Liver (tissue), 3 donors: ENCODE results near the gene PLCG2.

Experiments
- FOXA1 ChIP-seq: IDR thresholded peaks from 2 replicates; pipeline ENCODE4 v1.6.1; 2016; ENCODE audit warnings: antibody characterized with exemption
- RAD21 ChIP-seq, 2 donors: IDR thresholded peaks; 2 replicates each; pipeline ENCODE4 v1.6.1; 2016; ENCODE audit warnings: antibody characterized with exemption in 2 of 2, mild to moderate bottlenecking in 2 of 2
- TAF1 ChIP-seq: conservative IDR thresholded peaks from 2 replicates; pipeline ENCODE4 v1.6.1; 2016; ENCODE audit warnings: antibody characterized with exemption, mild to moderate bottlenecking
- YY1 ChIP-seq: IDR thresholded peaks from 2 replicates; pipeline ENCODE4 v1.6.1; 2016; ENCODE audit warnings: antibody characterized with exemption, mild to moderate bottlenecking
- TF ChIP-seq, protein P1 (sequence below): fragments of 150-350 bp; IDR thresholded peaks from 2 replicates; pipeline ENCODE4 v1.5.1; 2017; ENCODE audit warnings: improper control_type of control experiment, low read depth, low read length; ENCODE audit not compliant: missing input control
- donor health status: healthy.
- donor health status: healthy.

DNA sequence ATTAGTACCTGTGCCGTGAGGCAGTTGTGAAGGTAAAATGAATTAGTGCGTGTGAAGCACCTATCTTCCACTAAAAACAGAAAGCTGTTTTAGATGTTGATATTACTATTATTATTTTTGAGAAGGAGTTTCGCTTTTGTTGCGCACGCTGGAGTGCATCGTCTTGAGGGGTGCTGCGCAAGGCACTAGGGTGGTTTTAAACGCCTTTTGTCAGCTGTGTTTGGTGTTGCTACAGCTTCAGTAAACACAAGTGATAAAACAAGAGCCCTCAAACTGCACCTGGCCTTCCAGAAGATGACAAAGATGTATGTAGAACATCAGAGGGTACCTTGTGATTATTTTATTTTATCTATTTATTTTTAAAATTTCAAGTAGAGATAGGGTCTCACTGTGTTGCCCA lies 38.2 kb downstream of the PLCG2 start:
- TF ChIP-seq TAF1, result no peak
- TF ChIP-seq, protein P1, sequence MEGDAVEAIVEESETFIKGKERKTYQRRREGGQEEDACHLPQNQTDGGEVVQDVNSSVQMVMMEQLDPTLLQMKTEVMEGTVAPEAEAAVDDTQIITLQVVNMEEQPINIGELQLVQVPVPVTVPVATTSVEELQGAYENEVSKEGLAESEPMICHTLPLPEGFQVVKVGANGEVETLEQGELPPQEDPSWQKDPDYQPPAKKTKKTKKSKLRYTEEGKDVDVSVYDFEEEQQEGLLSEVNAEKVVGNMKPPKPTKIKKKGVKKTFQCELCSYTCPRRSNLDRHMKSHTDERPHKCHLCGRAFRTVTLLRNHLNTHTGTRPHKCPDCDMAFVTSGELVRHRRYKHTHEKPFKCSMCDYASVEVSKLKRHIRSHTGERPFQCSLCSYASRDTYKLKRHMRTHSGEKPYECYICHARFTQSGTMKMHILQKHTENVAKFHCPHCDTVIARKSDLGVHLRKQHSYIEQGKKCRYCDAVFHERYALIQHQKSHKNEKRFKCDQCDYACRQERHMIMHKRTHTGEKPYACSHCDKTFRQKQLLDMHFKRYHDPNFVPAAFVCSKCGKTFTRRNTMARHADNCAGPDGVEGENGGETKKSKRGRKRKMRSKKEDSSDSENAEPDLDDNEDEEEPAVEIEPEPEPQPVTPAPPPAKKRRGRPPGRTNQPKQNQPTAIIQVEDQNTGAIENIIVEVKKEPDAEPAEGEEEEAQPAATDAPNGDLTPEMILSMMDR, result no peak
- TF ChIP-seq FOXA1, result no peak
- TF ChIP-seq YY1, result no peak
- no peak for TF ChIP-seq RAD21 (IDR thresholded peaks at IDR 0.05)
